GM18505 (cell line): ENCODE measurements around the gene POLR1E.
"Not testable (repeated sequence)": the region's sequence is repeated elsewhere in the genome, so short reads cannot be mapped to it uniquely, and the experiment has no call there.

Experiments used
- ATAC-seq: cut with Tn5 transposase; IDR thresholded peaks from one replicate; pipeline ENCODE4 v1.9.1; 2021; ENCODE audit not compliant: unreplicated experiment
- POLR2A ChIP-seq: IDR thresholded peaks from 4 replicates; pipeline ENCODE4 v1.6.1; 2011; ENCODE audit warnings: borderline replicate concordance; ENCODE audit not compliant: insufficient read depth, insufficient read length; ENCODE audit errors: extremely low read depth

Gene POLR1E

DNA sequence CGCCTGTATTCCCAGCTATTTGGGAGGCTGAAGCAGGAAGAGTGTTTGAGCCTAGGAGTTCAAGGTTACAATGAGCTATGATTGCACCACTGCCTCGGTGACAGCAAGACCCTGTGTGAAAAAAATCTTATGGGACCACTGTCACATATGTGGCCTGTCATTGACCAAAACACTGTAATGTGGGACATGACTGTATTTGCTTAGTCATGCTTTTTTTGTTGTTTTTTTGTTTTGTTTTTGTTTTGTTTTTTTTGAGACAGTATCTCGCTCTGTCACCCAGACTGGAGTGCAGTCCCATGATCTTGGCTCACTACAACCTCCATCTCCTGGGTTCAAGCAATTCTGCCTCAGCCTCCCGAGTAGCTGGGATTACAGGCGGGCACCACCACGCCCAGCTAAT is 13.5 kb downstream of the POLR1E start:
- no peak for TF ChIP-seq POLR2A
- no peak for ATAC-seq

GRCh38 chr9:37501957-37502596 is 16.3 kb downstream of the POLR1E start:
- ATAC-seq, result no peak
- no peak for TF ChIP-seq POLR2A

GRCh38 chr9:37503736-37504135 is 18.0 kb downstream of the POLR1E start:
- no peak for ATAC-seq

DNA sequence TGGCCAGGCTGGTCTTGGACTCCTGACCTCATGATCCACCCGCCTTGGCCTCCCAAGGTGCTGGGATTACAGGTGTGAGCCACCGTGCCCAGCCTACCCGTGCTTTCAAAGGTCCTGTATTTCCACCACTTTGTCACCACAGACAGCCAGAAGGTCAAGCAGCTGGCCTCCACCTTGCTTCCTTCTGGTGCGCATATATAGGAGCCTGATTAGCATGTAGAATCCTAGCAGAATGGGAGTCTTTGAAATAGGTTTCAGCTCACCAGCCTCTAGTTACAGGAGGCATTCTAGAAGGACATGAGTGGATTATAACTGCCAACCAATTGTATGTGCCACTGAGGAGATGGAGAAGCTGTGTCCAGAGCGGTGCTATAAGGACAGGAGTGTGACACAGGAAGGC is 18.9 kb downstream of the POLR1E start:
- no peak for ATAC-seq
- no peak for TF ChIP-seq POLR2A

More at GRCh38 chr9:37503736-37504135, 18.0 kb downstream of the POLR1E start:
- no peak for TF ChIP-seq POLR2A

DNA sequence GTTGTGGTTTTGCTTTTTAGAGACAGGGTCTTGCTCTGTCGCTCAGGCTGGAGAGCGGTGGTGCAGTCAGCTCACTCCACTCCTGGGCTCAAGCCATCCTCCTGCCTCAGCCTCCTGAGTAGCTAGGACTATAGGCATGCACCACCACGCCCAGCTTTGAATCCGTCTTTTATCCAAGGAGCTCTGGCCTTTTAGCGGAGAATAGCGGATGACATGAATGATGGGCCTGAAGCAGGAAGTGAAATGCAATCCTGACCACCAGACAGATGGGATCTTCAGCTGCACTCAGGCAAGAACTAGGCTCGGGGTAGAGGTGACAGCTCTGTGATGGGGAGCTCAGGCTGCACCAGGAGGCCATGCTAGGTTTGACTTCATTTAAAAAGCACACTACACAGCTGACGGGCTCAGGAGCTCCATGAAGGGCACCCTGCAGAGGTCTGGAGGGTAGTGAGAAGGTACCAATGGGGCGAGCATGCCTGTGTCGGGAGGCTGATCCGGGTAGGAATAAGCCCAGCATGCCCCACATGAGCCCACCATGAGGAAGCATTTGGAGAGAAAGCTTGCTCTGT is 21.9 kb downstream of the POLR1E start:
- ATAC-seq, result no peak

GRCh38 chr9:37508135-37508833 is 22.5 kb downstream of the POLR1E start:
- TF ChIP-seq POLR2A, result no peak
- ATAC-seq, result no peak

More for the DNA sequence above, 21.9 kb downstream of the POLR1E start:
- no peak for TF ChIP-seq POLR2A

- TF ChIP-seq POLR2A, result no peak
- ATAC-seq, result no peak
Measured at GRCh38 chr9:37508834-37509206, 23.1 kb downstream of the POLR1E start.

DNA sequence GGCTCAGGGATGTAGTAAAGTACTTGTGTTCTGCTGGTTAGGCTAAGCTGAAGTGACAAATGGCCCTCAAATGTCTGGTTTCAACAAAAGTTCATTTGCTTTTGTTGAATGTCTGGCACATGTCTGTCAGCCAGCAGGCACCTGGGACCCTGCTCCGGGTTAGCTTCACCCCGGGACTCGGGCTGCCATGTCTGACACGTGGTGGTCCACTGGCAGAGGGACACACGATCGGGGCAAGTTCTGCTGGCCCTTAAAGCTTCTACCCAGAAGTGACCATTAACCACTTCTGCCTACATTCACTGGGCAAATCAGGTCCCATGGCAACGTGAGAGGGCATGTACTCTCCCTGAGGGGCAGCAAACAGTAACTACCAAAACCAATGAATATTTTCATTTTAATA is 23.8 kb downstream of the POLR1E start:
- no peak for ATAC-seq

DNA sequence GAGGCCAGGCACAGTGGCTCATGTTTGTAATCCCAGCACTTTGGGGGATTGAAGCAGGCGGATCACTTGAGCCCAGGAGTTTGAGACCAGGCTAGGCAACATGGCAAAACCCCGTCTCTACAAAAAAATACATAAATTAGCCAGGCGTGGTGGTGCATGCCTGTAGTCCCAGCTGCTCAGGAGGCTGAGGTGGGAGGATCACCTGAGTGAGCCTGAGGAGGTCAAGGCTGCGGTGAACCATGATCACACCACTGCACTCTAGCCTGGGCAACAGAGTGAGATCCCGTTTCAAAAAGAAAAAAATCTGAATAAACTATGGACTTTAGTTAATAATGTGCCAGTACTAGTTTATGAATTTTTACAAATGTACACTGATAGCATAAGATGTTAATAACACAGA is 24.3 kb downstream of the POLR1E start:
- not testable (repeated sequence) for ATAC-seq

More for the DNA sequence above, 23.8 kb downstream of the POLR1E start:
- TF ChIP-seq POLR2A, result no peak

- TF ChIP-seq POLR2A, result no peak
- no peak for ATAC-seq
Measured at GRCh38 chr9:37511016-37512010, 25.6 kb downstream of the POLR1E start.

DNA sequence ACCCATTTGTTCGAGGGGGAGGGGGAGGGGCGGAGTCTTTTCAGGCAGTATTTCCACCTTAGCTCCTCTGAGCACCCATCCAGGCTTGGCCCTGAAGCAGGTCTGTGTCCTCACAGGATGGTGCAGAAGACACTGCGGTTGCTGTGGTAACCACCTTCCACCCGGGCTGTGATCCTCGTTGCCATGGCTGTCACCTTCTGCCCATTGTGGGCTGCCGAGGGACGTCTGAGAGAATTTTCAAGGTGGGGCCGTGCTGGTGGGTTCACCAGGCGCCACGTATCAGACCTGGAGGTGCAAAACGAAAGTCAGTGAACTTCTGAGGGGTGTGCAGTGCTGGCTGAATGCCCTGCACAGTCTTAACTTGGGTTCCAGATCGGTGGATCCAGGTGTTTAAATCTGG is 26.7 kb downstream of the POLR1E start:
- no peak for ATAC-seq
- no peak for TF ChIP-seq POLR2A

GRCh38 chr9:37514415-37514814 is 28.7 kb downstream of the POLR1E start:
- ATAC-seq, result not testable (repeated sequence)

- ATAC-seq, result no peak
- TF ChIP-seq POLR2A, result no peak
Measured at GRCh38 chr9:37514999-37515398, 29.3 kb downstream of the POLR1E start.
